Body of pancreas (tissue), 4 donors: ENCODE results near the gene SEC22A. TPM values are rescaled to one million over a fixed set of nuclear protein-coding genes. Genes with fewer than 3 reads are reported as not detected.

Source experiments
- ATAC-seq: fragments of 150-250 bp; one replicate; pipeline ENCODE4 v1.9.1; 2016
- DNase-seq, 4 donors: peaks; one replicate each; pipeline ENCODE4 v3.0.0-alpha.2; 2019
- H3K27ac ChIP-seq, 4 donors: fragments of 200-600 bp; sonication (generic); 1 replicate in 3 of 4; 2 replicates in 1 of 4; pipeline versions ENCODE4 v1.5.1 to v1.6.1; 2016 to 2019; ENCODE audit warnings: mild to moderate bottlenecking in 1 of 4, mixed read lengths in 1 of 4, moderate library complexity in 1 of 4
- H3K27me3 ChIP-seq, 2 donors: fragments of 200-600 bp; sonication (generic); one replicate each; pipeline ENCODE4 v1.6.0; 2016; ENCODE audit warnings: mild to moderate bottlenecking in 1 of 2
- H3K36me3 ChIP-seq, 2 donors: fragments of 200-600 bp; sonication (generic); replicated peaks in 1 of 2; 2 replicates each; pipeline ENCODE4 v1.5.1; 2016; ENCODE audit warnings: low read depth in 2 of 2; ENCODE audit not compliant: insufficient read depth in 1 of 2
- H3K4me1 ChIP-seq: fragments of 200-600 bp; sonication (generic); one replicate; pipeline ENCODE4 v1.6.0; 2016
- H3K4me3 ChIP-seq, 2 donors: fragments of 200-600 bp; sonication (generic); 1 replicate in 1 of 2; 2 replicates in 1 of 2; pipeline ENCODE4 v1.5.1; 2016 to 2019
- H3K9me3 ChIP-seq, 3 donors: fragments of 200-600 bp; sonication (generic); 1 replicate in 2 of 3; 2 replicates in 1 of 3; pipeline ENCODE4 v1.5.1; 2016
- POLR2A ChIP-seq, 3 donors: fragments of 450-650 bp; IDR thresholded peaks; one replicate each; pipeline ENCODE4 v1.6.1; 2016; ENCODE audit warnings: antibody characterized with exemption in 3 of 3, mild to moderate bottlenecking in 2 of 3
- WGBS, 2 donors: methylation state at CpG; one replicate each; pipeline ENCODE4 v1.1.5; 2017; 5-methylcytosine and 5-hydroxymethylcytosine counted together
- intact Hi-C: fragments of 100-400 bp; cut with DNase I; formaldehyde crosslinking; loops from one replicate; pipeline ENCODE4 v1.15.1; 2023
- total RNA-seq, 2 donors: library from RNA; depleted of rRNA; stranded (reverse); fragments of >200 nt; gene quantifications; one replicate each; pipeline ENCODE4 v1.1.0, GENCODE V29; 2016
- TF ChIP-seq, protein P1 (sequence below), 7 experiments: fragments of 450-650 bp in 4 of 7; fragments of 200-600 bp in 3 of 7; sonication (generic) in 3 of 7; IDR thresholded peaks; one replicate each; pipeline ENCODE4 v1.5.1; 2016 to 2019; ENCODE audit warnings: antibody characterized with exemption in 7 of 7

Gene SEC22A
- total RNA-seq, 2 donors from 2014 or later = 16.5 to 18.4 TPM

DNA sequence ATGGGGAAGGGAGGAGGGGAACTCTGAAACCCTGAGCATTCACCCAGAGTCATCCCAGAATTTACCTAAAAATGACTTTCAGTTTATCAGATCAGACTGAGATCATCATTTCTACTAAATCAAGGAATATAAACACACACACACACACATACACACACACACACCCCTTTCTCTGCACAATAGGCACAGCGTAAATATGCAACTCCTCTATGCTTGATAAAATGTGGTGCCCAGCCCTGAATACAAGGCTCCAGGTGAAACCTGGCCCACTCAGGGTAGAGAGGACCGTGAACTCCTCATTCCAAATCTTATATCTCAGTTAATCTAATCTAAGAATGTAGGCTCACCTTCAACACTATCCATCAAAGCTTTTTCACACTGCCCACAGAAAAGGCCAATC is 31.8 kb upstream of the SEC22A start:
- Histone ChIP-seq H3K9me3 (no peaks in the 10 kb centered on the region), H3K36me3 (peaks cover 0 to 3% of the 10 kb centered on the region in 2 donors), H3K4me3 (no peak overlapping the region), H3K4me1 (peaks cover 11% of the 10 kb centered on the region), H3K27me3 (no peaks in the 10 kb centered on the region), H3K27ac (peak overlapping the region in 3 of 4 donors; percentile 54 to 74 (median 55))
- DNase-seq (no peak), ATAC-seq (no peak)
- intact Hi-C loops = no loop called here
- 45 to 91% methylated on average over 2 of the region's 2 CpGs for WGBS, 2 donors
- TF ChIP-seq, protein P1, sequence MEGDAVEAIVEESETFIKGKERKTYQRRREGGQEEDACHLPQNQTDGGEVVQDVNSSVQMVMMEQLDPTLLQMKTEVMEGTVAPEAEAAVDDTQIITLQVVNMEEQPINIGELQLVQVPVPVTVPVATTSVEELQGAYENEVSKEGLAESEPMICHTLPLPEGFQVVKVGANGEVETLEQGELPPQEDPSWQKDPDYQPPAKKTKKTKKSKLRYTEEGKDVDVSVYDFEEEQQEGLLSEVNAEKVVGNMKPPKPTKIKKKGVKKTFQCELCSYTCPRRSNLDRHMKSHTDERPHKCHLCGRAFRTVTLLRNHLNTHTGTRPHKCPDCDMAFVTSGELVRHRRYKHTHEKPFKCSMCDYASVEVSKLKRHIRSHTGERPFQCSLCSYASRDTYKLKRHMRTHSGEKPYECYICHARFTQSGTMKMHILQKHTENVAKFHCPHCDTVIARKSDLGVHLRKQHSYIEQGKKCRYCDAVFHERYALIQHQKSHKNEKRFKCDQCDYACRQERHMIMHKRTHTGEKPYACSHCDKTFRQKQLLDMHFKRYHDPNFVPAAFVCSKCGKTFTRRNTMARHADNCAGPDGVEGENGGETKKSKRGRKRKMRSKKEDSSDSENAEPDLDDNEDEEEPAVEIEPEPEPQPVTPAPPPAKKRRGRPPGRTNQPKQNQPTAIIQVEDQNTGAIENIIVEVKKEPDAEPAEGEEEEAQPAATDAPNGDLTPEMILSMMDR (IDR thresholded peaks at IDR 0.05) = no peak
- no peak for TF ChIP-seq POLR2A (IDR thresholded peaks at IDR 0.05)

DNA sequence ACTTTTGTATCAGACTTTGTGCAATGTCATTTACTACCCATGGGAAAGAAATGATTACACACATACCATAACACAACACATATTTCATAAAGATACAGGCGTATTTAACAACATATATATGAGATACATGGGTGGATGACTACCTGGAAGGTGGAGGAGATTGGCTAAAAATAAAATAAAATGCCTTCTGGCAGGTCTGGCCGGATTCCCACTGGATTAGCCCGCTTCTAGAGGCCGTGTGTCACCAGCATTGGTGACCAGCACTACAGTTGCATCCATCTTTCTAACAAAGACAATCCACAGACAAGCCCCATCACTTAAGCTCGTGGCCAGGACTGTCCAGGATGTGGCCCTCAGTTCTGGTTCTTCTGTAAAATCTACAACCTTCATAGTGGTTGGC is 21.0 kb upstream of the SEC22A start:
- 94 to 97% methylated on average over 5 of the region's 5 CpGs for WGBS, 2 donors
- Histone ChIP-seq H3K9me3 (no peaks in the 10 kb centered on the region), H3K4me3 (no peak overlapping the region), H3K4me1 (no peaks in the 10 kb centered on the region), H3K27ac (no peak overlapping the region), H3K36me3 (no peaks in the 10 kb centered on the region), H3K27me3 (no peaks in the 10 kb centered on the region)
- ATAC-seq (no peak), DNase-seq (no peak)
- TF ChIP-seq, protein P1 (IDR thresholded peaks at IDR 0.05) = no peak
- TF ChIP-seq POLR2A (IDR thresholded peaks at IDR 0.05) = no peak
- intact Hi-C loops = no loop called here

DNA sequence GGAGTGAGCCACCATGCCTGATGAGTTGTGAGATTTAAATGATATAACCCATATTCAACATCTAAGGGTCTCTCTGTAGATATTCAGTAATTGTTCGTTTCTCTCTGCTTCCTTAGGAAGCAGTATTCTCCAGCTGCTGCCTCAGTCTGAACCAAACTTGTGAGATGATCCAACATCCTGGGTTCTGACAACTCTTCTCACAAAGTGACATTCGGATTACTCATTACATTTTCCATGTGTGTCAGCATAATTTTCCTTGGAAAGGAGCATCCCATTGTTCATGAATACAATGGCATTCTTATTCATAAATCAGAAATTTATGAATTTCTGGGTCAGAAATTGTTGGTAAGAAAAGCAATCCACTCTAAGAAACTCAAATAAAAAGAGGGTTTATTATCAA is 15.0 kb upstream of the SEC22A start:
- H3K4me1 ChIP-seq = no peaks in the 10 kb centered on the region
- no peaks in the 10 kb centered on the region for H3K27me3 ChIP-seq
- H3K27ac ChIP-seq = no peak overlapping the region
- DNase-seq (no peak), ATAC-seq (no peak)
- intact Hi-C loops = no loop called here
- 68 to 78% methylated on average over 2 of the region's 2 CpGs for WGBS, 2 donors
- H3K36me3 ChIP-seq = no peaks in the 10 kb centered on the region
- H3K4me3 ChIP-seq = no peak overlapping the region
- no peak for TF ChIP-seq POLR2A (IDR thresholded peaks at IDR 0.05)
- TF ChIP-seq, protein P1 (IDR thresholded peaks at IDR 0.05) = no peak
- no peaks in the 10 kb centered on the region for H3K9me3 ChIP-seq

DNA sequence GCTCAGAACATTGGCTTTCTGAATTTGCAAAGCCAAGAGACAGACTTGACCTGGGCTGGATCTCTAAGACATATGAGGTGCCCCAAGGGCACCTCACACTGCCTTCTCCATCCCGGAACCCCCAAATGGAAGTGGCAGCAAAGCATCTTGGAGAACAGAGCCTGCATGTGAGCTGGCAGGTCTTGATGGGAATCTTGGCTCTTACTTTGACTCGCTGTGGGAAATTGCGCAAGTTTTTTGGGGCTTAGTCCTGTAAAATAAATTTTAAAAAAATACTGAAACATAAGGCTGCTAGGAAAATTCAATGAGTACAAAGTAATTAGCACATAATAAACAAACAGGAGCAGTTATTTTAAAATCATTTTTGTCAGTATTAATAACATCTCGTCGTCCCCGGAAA is 13.7 kb upstream of the SEC22A start:
- TF ChIP-seq, protein P1 (IDR thresholded peaks at IDR 0.05) = no peak
- no peak for TF ChIP-seq POLR2A (IDR thresholded peaks at IDR 0.05)
- Histone ChIP-seq H3K27ac (no peak overlapping the region), H3K4me1 (no peaks in the 10 kb centered on the region), H3K36me3 (no peaks in the 10 kb centered on the region), H3K9me3 (no peaks in the 10 kb centered on the region), H3K27me3 (no peaks in the 10 kb centered on the region), H3K4me3 (no peak overlapping the region)
- DNase-seq (no peak), ATAC-seq (no peak)
- 84 to 88% methylated on average over 6 of the region's 6 CpGs for WGBS, 2 donors
- intact Hi-C loops = no loop called here

DNA sequence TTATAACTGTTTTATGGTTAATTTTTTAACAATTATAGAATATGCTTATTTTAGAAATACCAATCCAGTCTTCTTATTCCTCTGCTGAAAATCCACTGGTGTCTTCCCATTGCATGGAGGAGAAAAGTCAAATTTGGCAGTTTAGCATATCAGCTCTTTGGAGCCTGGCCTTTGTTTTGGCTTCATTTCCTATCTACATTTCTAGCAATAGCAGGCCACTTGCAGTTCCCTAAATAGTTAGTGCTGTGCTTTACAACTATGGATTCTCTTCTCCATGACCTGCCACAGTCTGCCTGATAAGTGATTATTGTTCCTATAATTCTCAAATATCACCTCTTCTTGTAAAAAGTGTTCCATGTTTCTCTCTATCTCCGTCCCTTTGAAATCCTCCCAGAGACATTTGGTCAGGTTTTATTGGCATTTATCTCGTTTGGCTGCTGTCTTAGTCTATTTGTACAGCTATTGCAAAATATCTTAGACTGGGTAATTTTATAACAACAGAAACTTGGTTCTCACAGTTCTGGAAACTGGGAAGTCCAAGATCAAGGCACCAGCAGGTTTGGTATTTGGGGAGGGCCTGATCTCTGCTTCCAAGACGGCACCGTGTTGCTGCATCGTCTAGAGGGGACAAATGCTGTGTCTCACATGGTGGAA is 8.2 kb upstream of the SEC22A start:
- H3K36me3 ChIP-seq = no peaks in the 10 kb centered on the region
- TF ChIP-seq, protein P1 (IDR thresholded peaks at IDR 0.05) = no peak
- TF ChIP-seq POLR2A (IDR thresholded peaks at IDR 0.05) = no peak
- no peak overlapping the region for H3K4me3 ChIP-seq
- DNase-seq = no peak
- 65 to 79% methylated on average over 5 of the region's 5 CpGs for WGBS, 2 donors
- ATAC-seq = no peak
- no peaks in the 10 kb centered on the region for H3K4me1 ChIP-seq
- H3K9me3 ChIP-seq = no peaks in the 10 kb centered on the region
- intact Hi-C loops = no loop called here
- H3K27me3 ChIP-seq = no peaks in the 10 kb centered on the region
- H3K27ac ChIP-seq = no peak overlapping the region
